Measurements from ENCODE around the gene KPNA1. TPM values are rescaled to one million over a fixed set of nuclear protein-coding genes. Genes with fewer than 3 reads are reported as not detected.
A peak's percentile ranks its signal among the peaks of the same experiment; 100 is the strongest.

The KPNA1 gene
- total RNA-seq: 10 to 100 TPM; 50.1 to 66.9 (median 51.8) TPM
- polyA plus RNA-seq: 12.7 TPM
- long read RNA-seq, donor 1, full-length matches to known transcripts: 56 of 68 reads
- long read RNA-seq, donor 1, partial matches to known transcripts: 5 of 68 reads
- long read RNA-seq, donor 1, other reads (novel, unspliced or antisense): 7 of 68 reads
- long read RNA-seq, donor 2, full-length matches to known transcripts: 20 of 25 reads
- long read RNA-seq, donor 2, partial matches to known transcripts: 1 of 25 reads
- long read RNA-seq, donor 2, other reads (novel, unspliced or antisense): 4 of 25 reads
- long read RNA-seq, donor 3, full-length matches to known transcripts: 210 of 245 reads
- long read RNA-seq, donor 3, partial matches to known transcripts: 9 of 245 reads
- long read RNA-seq, donor 3, other reads (novel, unspliced or antisense): 26 of 245 reads
- long read RNA-seq, donor 4, full-length matches to known transcripts: 20 of 28 reads
- long read RNA-seq, donor 4, partial matches to known transcripts: 2 of 28 reads
- long read RNA-seq, donor 4, other reads (novel, unspliced or antisense): 6 of 28 reads

- Histone ChIP-seq H3K4me1 (ENCODE audit: control insufficient read depth, insufficient read depth, low read length) (peaks cover 6% of the 10 kb centered on the region), H3K9me3 (ENCODE audit: control insufficient read depth, low read length) (no peaks in the 10 kb centered on the region), H3K4me3 (ENCODE audit: low read length) (peak within 1 kb of the TSS; percentile 58), H3K27ac (ENCODE audit: low read length) (peak within 1 kb of the TSS; percentile 84), H3K27me3 (ENCODE audit: control insufficient read depth, insufficient read depth) (no peaks in the 10 kb centered on the region)
- under 1% methylated on average over 109 of the region's 109 CpGs for WGBS
- intact Hi-C loops (cut with DNase I): no loop called here
- ATAC-seq (peak; percentile 98 to 99), DNase-seq (peak; percentile 88 to 95 (median 94))
Measured at GRCh38 chr3:122514123-122515019, at the start of gene KPNA1. TSS of gene KPNA1 (minus strand) at chr3:122514939. CDS start at chr3:122496565, 18,374 bp downstream.

- no peaks in the 10 kb centered on the region for H3K9me3 ChIP-seq (ENCODE audit: control insufficient read depth, low read length)
- no peaks in the 10 kb centered on the region for H3K27me3 ChIP-seq (ENCODE audit: control insufficient read depth, insufficient read depth)
- H3K4me1 ChIP-seq (ENCODE audit: control insufficient read depth, insufficient read depth, low read length): peaks cover 2% of the 10 kb centered on the region
- peak; percentile 88 to 93 (median 92) for DNase-seq
- peak; percentile 99 for ATAC-seq
- intact Hi-C loops (cut with DNase I): loop anchor here in 1 of 4 donors (10.0 kb wide), 1 partner anchor 110 kb away; no protein-coding TSS in a partner anchor
- WGBS: under 1% methylated on average over 56 of the region's 56 CpGs
- H3K4me3 ChIP-seq (ENCODE audit: low read length): peak within 1 kb of the TSS; percentile 89
- H3K27ac ChIP-seq (ENCODE audit: low read length): peak within 1 kb of the TSS; percentile 91
Measured at GRCh38 chr3:122564155-122564912, 49.6 kb upstream of the KPNA1 start, which contains the start of the genes DTX3L and PARP9. TSS of gene DTX3L (plus strand) at chr3:122564338. CDS start at chr3:122564427, 89 bp downstream. TSS of gene PARP9 (minus strand) at chr3:122564300. CDS start at chr3:122559620, 4,680 bp downstream.

- Histone ChIP-seq H3K27me3 (ENCODE audit: control insufficient read depth, insufficient read depth) (no peaks in the 10 kb centered on the region), H3K9me3 (ENCODE audit: control insufficient read depth, low read length) (no peaks in the 10 kb centered on the region), H3K4me1 (ENCODE audit: control insufficient read depth, insufficient read depth, low read length) (peaks cover 2% of the 10 kb centered on the region), H3K27ac (ENCODE audit: low read length) (peak overlapping the region; percentile 71), H3K4me3 (ENCODE audit: low read length) (peak overlapping the region; percentile 89)
- intact Hi-C loops (cut with DNase I): loop anchor here in 1 of 4 donors (10.0 kb wide), 1 partner anchor 111 kb away; no protein-coding TSS in a partner anchor
- WGBS: 28% methylated on average over 5 of the region's 5 CpGs
- ATAC-seq (peak in 1 of 2 donors; percentile 29), DNase-seq (peak in 1 of 3 donors; percentile 53)
Measured at GRCh38 chr3:122563717-122564025, 48.9 kb upstream of the KPNA1 start.

- DNase-seq (no peak), ATAC-seq (peak in 1 of 2 donors; percentile 15)
- Histone ChIP-seq H3K27me3 (ENCODE audit: control insufficient read depth, insufficient read depth) (no peaks in the 10 kb centered on the region), H3K4me3 (ENCODE audit: low read length) (peak overlapping the region; percentile 89), H3K27ac (ENCODE audit: low read length) (peak overlapping the region; percentile 71), H3K4me1 (ENCODE audit: control insufficient read depth, insufficient read depth, low read length) (peaks cover 2% of the 10 kb centered on the region), H3K9me3 (ENCODE audit: control insufficient read depth, low read length) (no peaks in the 10 kb centered on the region)
- intact Hi-C loops (cut with DNase I): loop anchor here in 1 of 4 donors (10.0 kb wide), 1 partner anchor 112 kb away; no protein-coding TSS in a partner anchor
- WGBS: 34% methylated on average over 5 of the region's 5 CpGs
Measured at GRCh38 chr3:122562923-122563716, 48.4 kb upstream of the KPNA1 start.

- ATAC-seq: no peak
- Histone ChIP-seq H3K4me1 (ENCODE audit: control insufficient read depth, insufficient read depth, low read length) (peaks cover 2% of the 10 kb centered on the region), H3K4me3 (ENCODE audit: low read length) (no peak overlapping the region), H3K27ac (ENCODE audit: low read length) (no peak overlapping the region), H3K9me3 (ENCODE audit: control insufficient read depth, low read length) (no peaks in the 10 kb centered on the region), H3K27me3 (ENCODE audit: control insufficient read depth, insufficient read depth) (no peaks in the 10 kb centered on the region)
- intact Hi-C loops (cut with DNase I): loop anchor here in 3 of 4 donors (2.0 to 10.0 kb wide), 2 partner anchors 114 to 118 kb away; no protein-coding TSS in a partner anchor
- WGBS: 87% methylated on average over 1 of the region's 1 CpG
- no peak for DNase-seq
Measured at GRCh38 chr3:122560680-122561079, 45.9 kb upstream of the KPNA1 start.

- DNase-seq (no peak), ATAC-seq (no peak)
- Histone ChIP-seq H3K4me3 (ENCODE audit: low read length) (no peak overlapping the region), H3K27ac (ENCODE audit: low read length) (no peak overlapping the region), H3K9me3 (ENCODE audit: control insufficient read depth, low read length) (no peaks in the 10 kb centered on the region), H3K4me1 (ENCODE audit: control insufficient read depth, insufficient read depth, low read length) (peaks cover 2% of the 10 kb centered on the region), H3K27me3 (ENCODE audit: control insufficient read depth, insufficient read depth) (no peaks in the 10 kb centered on the region)
- intact Hi-C loops (cut with DNase I): loop anchor here in 3 of 4 donors (2.0 to 10.0 kb wide), 2 partner anchors 115 to 119 kb away; no protein-coding TSS in a partner anchor
- 75% methylated on average over 3 of the region's 3 CpGs for WGBS
Measured at GRCh38 chr3:122559906-122560305, 45.2 kb upstream of the KPNA1 start.

GRCh38 chr3:122558605-122559004 is 43.9 kb upstream of the KPNA1 start:
- intact Hi-C loops (cut with DNase I): no loop called here
- peaks cover 2% of the 10 kb centered on the region for H3K4me1 ChIP-seq (ENCODE audit: control insufficient read depth, insufficient read depth, low read length)
- H3K9me3 ChIP-seq (ENCODE audit: control insufficient read depth, low read length): no peaks in the 10 kb centered on the region
- no peak overlapping the region for H3K4me3 ChIP-seq (ENCODE audit: low read length)
- DNase-seq (no peak), ATAC-seq (no peak)
- no peaks in the 10 kb centered on the region for H3K27me3 ChIP-seq (ENCODE audit: control insufficient read depth, insufficient read depth)
- no peak overlapping the region for H3K27ac ChIP-seq (ENCODE audit: low read length)
- 88% methylated on average over 6 of the region's 6 CpGs for WGBS

- Histone ChIP-seq H3K27ac (ENCODE audit: low read length) (no peak overlapping the region), H3K4me3 (ENCODE audit: low read length) (no peak overlapping the region), H3K9me3 (ENCODE audit: control insufficient read depth, low read length) (no peaks in the 10 kb centered on the region), H3K4me1 (ENCODE audit: control insufficient read depth, insufficient read depth, low read length) (no peaks in the 10 kb centered on the region), H3K27me3 (ENCODE audit: control insufficient read depth, insufficient read depth) (no peaks in the 10 kb centered on the region)
- ATAC-seq: no peak
- 81% methylated on average over 5 of the region's 5 CpGs for WGBS
- intact Hi-C loops (cut with DNase I): no loop called here
- DNase-seq: no peak
Measured at GRCh38 chr3:122557356-122557755, 42.6 kb upstream of the KPNA1 start.

GRCh38 chr3:122555275-122556071 is 40.7 kb upstream of the KPNA1 start:
- Histone ChIP-seq H3K27me3 (ENCODE audit: control insufficient read depth, insufficient read depth) (no peaks in the 10 kb centered on the region), H3K9me3 (ENCODE audit: control insufficient read depth, low read length) (no peaks in the 10 kb centered on the region), H3K4me3 (ENCODE audit: low read length) (no peak overlapping the region), H3K27ac (ENCODE audit: low read length) (no peak overlapping the region), H3K4me1 (ENCODE audit: control insufficient read depth, insufficient read depth, low read length) (no peaks in the 10 kb centered on the region)
- ATAC-seq (peak; percentile 51 to 79), DNase-seq (no peak)
- WGBS: 71% methylated on average over 6 of the region's 6 CpGs
- intact Hi-C loops (cut with DNase I): no loop called here
